Left lung (tissue), 10 donors: ENCODE data around the gene AADACL4. TPM values are rescaled to one million over a fixed set of nuclear protein-coding genes. Genes with fewer than 3 reads are reported as not detected.
A peak's percentile ranks its signal among the peaks of the same experiment; 100 is the strongest.

Experiments used
- ATAC-seq: fragments of 200-7000 bp; cut with Tn5 transposase; one replicate; pipeline ENCODE4 v1.9.1; 2020; ENCODE audit warnings: moderate library complexity
- DNase-seq, 4 donors: peaks; one replicate each; pipeline ENCODE4 v3.0.0-alpha.2; 2013 to 2020
- H3K27ac ChIP-seq, 2 donors: fragments of 200-600 bp; sonication (generic) in 1 of 2; one replicate each; pipeline versions ENCODE4 v1.5.0 to v1.8.0; 2020 to 2021
- H3K27me3 ChIP-seq, 2 donors: fragments of 200-600 bp; sonication (generic) in 1 of 2; one replicate each; pipeline versions ENCODE4 v1.5.0 to v1.8.0; 2020 to 2021
- H3K36me3 ChIP-seq, 2 donors: fragments of 200-600 bp; sonication (generic) in 1 of 2; one replicate each; pipeline versions ENCODE4 v1.5.0 to v1.8.0; 2020 to 2021
- H3K4me1 ChIP-seq, 2 donors: fragments of 200-600 bp; one replicate each; pipeline ENCODE4 v1.8.0; 2021
- H3K4me3 ChIP-seq, 2 donors: fragments of 200-600 bp; sonication (generic) in 1 of 2; one replicate each; pipeline versions ENCODE4 v1.5.0 to v1.8.0; 2020 to 2021; ENCODE audit warnings: mild to moderate bottlenecking in 1 of 2
- H3K9me3 ChIP-seq, 2 donors: fragments of 200-600 bp; sonication (generic) in 1 of 2; one replicate each; pipeline versions ENCODE4 v1.5.0 to v1.8.0; 2020 to 2021
- CTCF ChIP-seq, 2 donors: fragments of 200-600 bp; sonication (generic) in 1 of 2; IDR thresholded peaks; one replicate each; pipeline versions ENCODE4 v1.5.0 to v1.8.0; 2021; ENCODE audit warnings: antibody characterized with exemption in 2 of 2
- intact Hi-C, 2 donors: fragments of 100-400 bp; cut with DNase I; formaldehyde crosslinking; loops; one replicate each; pipeline versions ENCODE4 v1.11.2 to v1.14.2; 2022
- polyA plus RNA-seq, 6 donors: library from polyadenylated mRNA; unstranded; fragments of 120-200 nt; gene quantifications; one replicate each; pipeline ENCODE4 v1.2.1, GENCODE V29; 2013; ENCODE audit not compliant: insufficient read length in 6 of 6
- total RNA-seq, 2 donors: library from RNA; stranded (reverse); fragmentation: NEBNext Ultra II Directional; extraction: Animal tissue kit (Norgen Biotek cat#: 25700); gene quantifications; one replicate each; pipeline ENCODE4 v1.2.1, GENCODE V29; 2021
- donor health status: DM: no; HTN: yes; CAD: no.
- donor health status: DM: no; HTN: no; CAD: no.

AADACL4 gene
- total and polyA plus RNA-seq, 8 donors = 0.10 to 0.11 TPM; not detected in 6

DNA sequence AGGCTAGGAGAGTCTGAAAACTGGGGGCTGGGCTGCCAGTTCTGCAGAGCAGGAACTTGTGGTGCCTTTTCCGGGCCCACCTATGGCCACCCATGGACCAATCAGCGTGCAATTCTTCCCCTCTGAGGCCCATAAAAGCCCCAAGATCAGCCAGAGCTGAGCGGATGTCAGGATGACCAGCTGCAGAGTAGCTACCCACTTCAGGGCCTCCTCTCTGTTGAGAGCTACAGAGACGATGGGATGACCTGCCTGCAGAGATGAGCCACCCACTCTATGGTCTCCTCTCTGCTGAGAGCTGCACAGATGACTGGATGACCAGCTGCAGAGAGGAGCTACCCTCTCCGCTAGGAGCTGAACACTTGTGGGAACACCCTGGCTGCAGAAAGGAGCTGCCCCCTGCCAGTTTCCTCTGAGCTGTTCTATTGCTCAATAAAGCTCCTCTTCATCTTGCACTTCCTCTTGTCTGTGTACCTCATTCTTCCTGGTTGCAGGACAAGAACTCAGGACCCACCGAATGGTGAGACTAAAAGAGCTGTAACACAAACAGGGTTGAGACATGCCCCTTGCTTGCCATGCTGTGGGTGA is 12.8 kb upstream of the AADACL4 start:
- TF ChIP-seq CTCF (IDR thresholded peaks at IDR 0.05) = no peak

GRCh38 chr1:12631571-12631970 is 12.3 kb upstream of the AADACL4 start:
- Histone ChIP-seq H3K4me1 (peaks cover 0 to 22% of the 10 kb centered on the region in 2 donors), H3K27me3 (no peaks in the 10 kb centered on the region), H3K27ac (no peak overlapping the region), H3K36me3 (no peaks in the 10 kb centered on the region), H3K4me3 (no peak overlapping the region), H3K9me3 (no peaks in the 10 kb centered on the region)
- ATAC-seq (no peak), DNase-seq (no peak)
- intact Hi-C loops = no loop called here
- no peak for TF ChIP-seq CTCF (IDR thresholded peaks at IDR 0.05)

More for the DNA sequence above, 12.8 kb upstream of the AADACL4 start:
- H3K27me3 ChIP-seq = no peaks in the 10 kb centered on the region
- no peak for DNase-seq
- intact Hi-C loops = no loop called here
- H3K9me3 ChIP-seq = no peaks in the 10 kb centered on the region
- H3K36me3 ChIP-seq = no peaks in the 10 kb centered on the region
- no peak overlapping the region for H3K4me3 ChIP-seq
- H3K27ac ChIP-seq = no peak overlapping the region
- peaks cover 0 to 22% of the 10 kb centered on the region in 2 donors for H3K4me1 ChIP-seq
- peak; percentile 19 for ATAC-seq

DNA sequence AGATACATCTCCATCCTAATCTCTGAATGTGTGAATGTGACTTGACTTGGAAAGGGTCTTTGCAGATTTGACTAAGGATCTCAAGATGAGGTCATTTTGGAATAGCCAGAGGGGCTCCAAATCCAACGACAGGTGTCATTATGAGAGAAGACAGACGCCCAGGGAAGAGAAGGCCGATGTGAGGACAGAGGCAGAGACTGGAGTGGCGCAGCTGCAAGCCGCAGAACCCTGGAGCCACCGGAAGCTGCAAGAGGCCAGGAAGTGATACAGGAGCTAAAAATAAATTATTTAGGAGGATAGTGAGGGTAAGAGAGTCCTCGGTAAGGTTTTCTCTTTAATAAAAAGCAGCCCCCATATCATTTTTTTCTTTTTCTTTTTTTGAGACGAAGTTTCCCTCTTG is 9.7 kb upstream of the AADACL4 start:
- DNase-seq (no peak), ATAC-seq (no peak)
- Histone ChIP-seq H3K27me3 (no peaks in the 10 kb centered on the region), H3K4me1 (peaks cover 0 to 22% of the 10 kb centered on the region in 2 donors), H3K4me3 (no peak overlapping the region), H3K27ac (no peak overlapping the region), H3K9me3 (peaks cover 0 to 12% of the 10 kb centered on the region in 2 donors), H3K36me3 (no peaks in the 10 kb centered on the region)
- no peak for TF ChIP-seq CTCF (IDR thresholded peaks at IDR 0.05)
- intact Hi-C loops = no loop called here

DNA sequence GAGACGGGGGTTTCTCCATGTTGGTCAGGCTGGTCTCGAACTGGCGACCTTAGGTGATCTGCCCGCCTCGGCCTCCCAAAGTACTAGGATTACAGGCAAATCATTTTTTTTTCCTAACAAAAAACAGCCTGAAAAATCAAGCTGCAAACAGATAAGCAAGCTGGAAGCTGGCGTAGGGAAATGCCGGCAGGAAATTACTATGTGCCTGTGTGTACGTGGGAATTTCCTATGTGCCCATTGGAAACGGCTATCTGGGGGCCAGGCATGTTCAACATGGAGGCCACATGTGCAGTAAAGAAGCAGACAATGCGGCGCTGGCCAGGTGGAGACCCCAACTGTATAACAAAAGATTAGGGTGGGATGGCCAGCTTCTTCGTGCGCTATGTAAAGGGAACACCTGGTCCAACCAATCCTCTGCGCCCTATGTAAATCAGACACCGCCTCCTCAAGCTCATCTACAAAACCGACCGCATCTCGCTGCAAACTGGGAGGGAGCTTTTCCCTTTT is 9.1 kb upstream of the AADACL4 start:
- Histone ChIP-seq H3K4me1 (peaks cover 0 to 22% of the 10 kb centered on the region in 2 donors), H3K27me3 (no peaks in the 10 kb centered on the region), H3K36me3 (no peaks in the 10 kb centered on the region), H3K4me3 (no peak overlapping the region), H3K9me3 (peaks cover 0 to 18% of the 10 kb centered on the region in 2 donors), H3K27ac (no peak overlapping the region)
- DNase-seq = no peak
- ATAC-seq = no peak
- intact Hi-C loops = no loop called here
- no peak for TF ChIP-seq CTCF (IDR thresholded peaks at IDR 0.05)

GRCh38 chr1:12636098-12636950 is 7.6 kb upstream of the AADACL4 start:
- H3K4me1 ChIP-seq = peaks cover 0 to 10% of the 10 kb centered on the region in 2 donors
- H3K4me3 ChIP-seq = no peak overlapping the region
- H3K9me3 ChIP-seq = peaks cover 4 to 33% of the 10 kb centered on the region in 2 donors
- no peak for DNase-seq
- H3K27me3 ChIP-seq = no peaks in the 10 kb centered on the region
- peak; percentile 44 for ATAC-seq
- H3K27ac ChIP-seq = no peak overlapping the region
- intact Hi-C loops = no loop called here
- H3K36me3 ChIP-seq = no peaks in the 10 kb centered on the region
- no peak for TF ChIP-seq CTCF (IDR thresholded peaks at IDR 0.05)
